ENCODE results near the gene BANP. TPM values are rescaled to one million over a fixed set of nuclear protein-coding genes. Genes with fewer than 3 reads are reported as not detected.

The BANP gene
- total RNA-seq, 1 experiment from 2014 or later: 22.6 TPM

GRCh38 chr16:87919681-87919994 lies 31.6 kb upstream of the BANP start:
- H3K27ac ChIP-seq (ENCODE audit: low read length): no peak overlapping the region
- no peaks in the 10 kb centered on the region for H3K27me3 ChIP-seq (ENCODE audit: control insufficient read depth, insufficient read depth, low read length)
- H3K9me3 ChIP-seq (ENCODE audit: control insufficient read depth, insufficient read depth, low read depth, low read length): no peaks in the 10 kb centered on the region
- POLR2A ChIA-PET: no interaction called here
- DNase-seq (ENCODE audit: low read depth, low spot score): no peak
- TF ChIP-seq POLR2AphosphoS5 (IDR thresholded peaks at IDR 0.05; ENCODE audit: low read depth, low read length) (no peak), REST (IDR thresholded peaks at IDR 0.05; ENCODE audit: insufficient read depth in 1 of 2, low read depth in 2 of 2, low read length in 1 of 2) (no peak), SIN3A (IDR thresholded peaks at IDR 0.05; ENCODE audit: borderline replicate concordance, insufficient read depth, low read depth, low read length) (no peak), TCF7L2 (IDR thresholded peaks at IDR 0.05; ENCODE audit: low read depth, low read length) (no peak)
- TF ChIP-seq, protein P1, sequence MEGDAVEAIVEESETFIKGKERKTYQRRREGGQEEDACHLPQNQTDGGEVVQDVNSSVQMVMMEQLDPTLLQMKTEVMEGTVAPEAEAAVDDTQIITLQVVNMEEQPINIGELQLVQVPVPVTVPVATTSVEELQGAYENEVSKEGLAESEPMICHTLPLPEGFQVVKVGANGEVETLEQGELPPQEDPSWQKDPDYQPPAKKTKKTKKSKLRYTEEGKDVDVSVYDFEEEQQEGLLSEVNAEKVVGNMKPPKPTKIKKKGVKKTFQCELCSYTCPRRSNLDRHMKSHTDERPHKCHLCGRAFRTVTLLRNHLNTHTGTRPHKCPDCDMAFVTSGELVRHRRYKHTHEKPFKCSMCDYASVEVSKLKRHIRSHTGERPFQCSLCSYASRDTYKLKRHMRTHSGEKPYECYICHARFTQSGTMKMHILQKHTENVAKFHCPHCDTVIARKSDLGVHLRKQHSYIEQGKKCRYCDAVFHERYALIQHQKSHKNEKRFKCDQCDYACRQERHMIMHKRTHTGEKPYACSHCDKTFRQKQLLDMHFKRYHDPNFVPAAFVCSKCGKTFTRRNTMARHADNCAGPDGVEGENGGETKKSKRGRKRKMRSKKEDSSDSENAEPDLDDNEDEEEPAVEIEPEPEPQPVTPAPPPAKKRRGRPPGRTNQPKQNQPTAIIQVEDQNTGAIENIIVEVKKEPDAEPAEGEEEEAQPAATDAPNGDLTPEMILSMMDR (IDR thresholded peaks at IDR 0.05): no peak
- intact Hi-C loops (cut with micrococcal nuclease; ENCODE audit: unreplicated experiment): no loop called here
- CTCF ChIA-PET: no interaction called here
- no TSS peak for BruUV-seq (replicated peaks)
- H3K4me1 ChIP-seq (ENCODE audit: control insufficient read depth, insufficient read depth, low read length): peaks cover 1% of the 10 kb centered on the region; the same call in 1 of the 2 replicates
- ATAC-seq: no peak
- in situ Hi-C loops (cut with HindIII; ENCODE audit: low pct_unique_long_range_greater_than_20kb, low sequenced_read_pairs): no loop called here
- no peak overlapping the region for H3K4me3 ChIP-seq (ENCODE audit: low read depth in 2 of 2, low read length in 2 of 2)
- no peaks in the 10 kb centered on the region for H3K36me3 ChIP-seq (ENCODE audit: control insufficient read depth, insufficient read depth, low read length)

- H3K9me3 ChIP-seq (ENCODE audit: control insufficient read depth, insufficient read depth, low read depth, low read length): no peaks in the 10 kb centered on the region
- DNase-seq (ENCODE audit: low read depth, low spot score) (no peak), ATAC-seq (no peak)
- no peak for TF ChIP-seq SIN3A (IDR thresholded peaks at IDR 0.05; ENCODE audit: borderline replicate concordance, insufficient read depth, low read depth, low read length)
- TF ChIP-seq TCF7L2 (IDR thresholded peaks at IDR 0.05; ENCODE audit: low read depth, low read length): no peak
- TF ChIP-seq, protein P1 (IDR thresholded peaks at IDR 0.05): no peak
- no peak for TF ChIP-seq REST (IDR thresholded peaks at IDR 0.05; ENCODE audit: insufficient read depth in 1 of 2, low read depth in 2 of 2, low read length in 1 of 2)
- no peak for TF ChIP-seq POLR2AphosphoS5 (IDR thresholded peaks at IDR 0.05; ENCODE audit: low read depth, low read length)
- H3K4me3 ChIP-seq (ENCODE audit: low read depth in 2 of 2, low read length in 2 of 2): no peak overlapping the region
- no peak overlapping the region for H3K27ac ChIP-seq (ENCODE audit: low read length)
- BruUV-seq (replicated peaks): no TSS peak
- H3K36me3 ChIP-seq (ENCODE audit: control insufficient read depth, insufficient read depth, low read length): no peaks in the 10 kb centered on the region
- H3K4me1 ChIP-seq (ENCODE audit: control insufficient read depth, insufficient read depth, low read length): peaks cover 7% of the 10 kb centered on the region; the same call in 1 of the 2 replicates
- in situ Hi-C loops (cut with HindIII; ENCODE audit: low pct_unique_long_range_greater_than_20kb, low sequenced_read_pairs): no loop called here
- intact Hi-C loops (cut with micrococcal nuclease; ENCODE audit: unreplicated experiment): no loop called here
- POLR2A ChIA-PET: no interaction called here
- H3K27me3 ChIP-seq (ENCODE audit: control insufficient read depth, insufficient read depth, low read length): no peaks in the 10 kb centered on the region
- CTCF ChIA-PET: no interaction called here
Observed at GRCh38 chr16:87921236-87921773, 29.9 kb upstream of the BANP start.
